Activated CD4-positive, alpha-beta memory T cell treated with anti-CD3 and anti-CD28 coated beads, Interleukin-2, amount 10 ng/mL, durations not matched to agents 7 days and 5 days (primary cell): ENCODE data around the gene PHIP. TPM values are rescaled to one million over a fixed set of nuclear protein-coding genes. Genes with fewer than 3 reads are reported as not detected.
"Not testable (repeated sequence)": the region's sequence is repeated elsewhere in the genome, so short reads cannot be mapped to it uniquely, and the experiment has no call there.

ENCODE experiments used
- CTCF ChIA-PET: fragments of 350-600 bp; sonication (Branson Sonifier 250); formaldehyde crosslinking; loops from one replicate; lab custom pipeline; 2021; ENCODE audit warnings: antibody characterized with exemption, inconsistent platforms; lab: Charles Lee
- POLR2A ChIA-PET: fragments of 350-600 bp; sonication (Branson Sonifier 250); formaldehyde crosslinking; loops from one replicate; lab custom pipeline; 2021; ENCODE audit warnings: antibody characterized with exemption; lab: Charles Lee
- DNase-seq: peaks from one replicate; pipeline ENCODE4 v3.0.0-alpha.2; 2020
- H3K27ac Mint-ChIP-seq: one replicate; pipeline ENCODE4 v1.8.0; 2021; ENCODE audit warnings: mild to moderate bottlenecking, mixed read lengths
- H3K27me3 Mint-ChIP-seq: one replicate; pipeline ENCODE4 v1.8.0; 2021; ENCODE audit warnings: mixed read lengths
- H3K36me3 Mint-ChIP-seq: one replicate; pipeline ENCODE4 v1.8.0; 2021; ENCODE audit warnings: low read depth, mixed read lengths
- H3K4me1 Mint-ChIP-seq: one replicate; pipeline ENCODE4 v1.8.0; 2021; ENCODE audit warnings: mixed read lengths
- H3K4me3 Mint-ChIP-seq: one replicate; pipeline ENCODE4 v1.8.0; 2021; ENCODE audit warnings: mild to moderate bottlenecking, mixed read lengths
- H3K9me3 Mint-ChIP-seq: one replicate; pipeline ENCODE4 v1.8.0; 2021; ENCODE audit warnings: mixed read lengths
- total RNA-seq, 2 experiments: library from RNA; stranded (reverse); gene quantifications; one replicate each; pipeline ENCODE4 v1.2.3, GENCODE V29; 2021

PHIP gene
- total RNA-seq, 2 experiments from 2014 or later: 31.8 to 34.0 TPM

DNA sequence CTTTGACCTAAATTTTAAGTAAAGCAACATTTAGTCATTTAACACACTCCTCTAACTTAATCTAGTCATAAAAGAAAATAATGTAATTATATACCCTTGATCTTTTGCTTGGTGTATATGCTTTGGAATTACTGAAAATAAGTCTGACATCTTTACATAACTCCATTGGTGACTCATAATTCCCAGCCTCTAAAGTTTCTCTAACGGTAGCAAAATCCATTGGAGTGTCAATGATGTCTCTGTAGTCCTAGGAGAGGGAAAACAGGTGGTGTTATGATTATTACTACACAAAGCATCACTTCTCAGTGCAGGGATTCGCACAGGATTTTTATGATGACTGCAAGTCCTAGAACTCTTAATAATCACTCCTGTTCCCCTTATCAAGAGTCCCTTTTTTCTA lies 130.5 kb downstream of the PHIP start:
- Mint-ChIP-seq H3K27me3 (no peaks in the 10 kb centered on the region), H3K36me3 (peaks cover 78% of the 10 kb centered on the region)

DNA sequence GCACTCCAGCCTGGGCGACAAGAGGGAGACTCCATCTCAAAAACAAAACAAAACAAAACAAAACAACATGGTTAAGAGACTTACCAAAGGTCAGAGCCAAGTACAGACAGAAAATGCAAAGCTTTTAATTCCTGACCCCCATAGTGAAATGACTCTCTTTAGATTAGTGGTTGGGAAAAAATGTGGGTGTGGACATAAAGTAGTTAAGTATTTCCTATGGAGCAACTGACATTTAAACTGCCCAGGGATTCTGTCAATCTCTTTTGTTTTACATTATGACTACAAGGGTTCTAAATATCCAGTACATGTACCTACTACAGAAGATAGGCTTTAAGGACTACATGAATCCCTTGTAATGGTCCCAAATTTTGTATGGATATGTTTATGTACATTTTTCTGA lies 135.6 kb downstream of the PHIP start:
- Mint-ChIP-seq H3K9me3 (no peaks in the 10 kb centered on the region), H3K4me1 (no peaks in the 10 kb centered on the region), H3K4me3 (no peak overlapping the region), H3K36me3 (peaks cover 60% of the 10 kb centered on the region), H3K27ac (no peak overlapping the region), H3K27me3 (no peaks in the 10 kb centered on the region)
- ChIA-PET POLR2A (no interaction called here), CTCF (no interaction called here)
- DNase-seq: no peak

More for the DNA sequence above, 130.5 kb downstream of the PHIP start:
- Mint-ChIP-seq H3K9me3 (peaks cover 16% of the 10 kb centered on the region), H3K4me1 (no peaks in the 10 kb centered on the region), H3K4me3 (no peak overlapping the region), H3K27ac (no peak overlapping the region)
- POLR2A ChIA-PET: no interaction called here
- CTCF ChIA-PET: no interaction called here
- no peak for DNase-seq

DNA sequence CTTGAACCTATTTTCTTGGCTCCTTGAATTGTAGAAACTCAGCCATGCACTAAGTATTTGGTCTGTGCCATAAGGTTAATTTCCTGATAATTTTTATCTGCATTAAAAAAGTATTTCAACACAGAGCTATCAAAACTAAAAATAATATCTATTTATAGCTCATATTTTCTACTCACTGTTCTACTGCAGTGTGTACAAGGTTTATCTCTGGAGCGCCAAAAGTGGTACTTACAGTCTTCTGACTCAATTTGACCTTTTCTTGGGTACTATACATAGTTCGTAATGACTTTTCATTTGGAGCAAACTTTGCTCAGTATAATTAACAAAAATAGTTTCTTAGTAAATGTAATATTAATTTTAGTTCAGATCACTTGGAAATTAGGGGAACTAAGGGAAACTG lies 141.5 kb downstream of the PHIP start:
- no peak for DNase-seq
- H3K36me3 Mint-ChIP-seq: peaks cover 33% of the 10 kb centered on the region
- no peak overlapping the region for H3K4me3 Mint-ChIP-seq
- CTCF ChIA-PET: no interaction called here
- no peaks in the 10 kb centered on the region for H3K27me3 Mint-ChIP-seq
- H3K27ac Mint-ChIP-seq: no peak overlapping the region
- POLR2A ChIA-PET: no interaction called here
- no peaks in the 10 kb centered on the region for H3K9me3 Mint-ChIP-seq
- H3K4me1 Mint-ChIP-seq: no peaks in the 10 kb centered on the region

DNA sequence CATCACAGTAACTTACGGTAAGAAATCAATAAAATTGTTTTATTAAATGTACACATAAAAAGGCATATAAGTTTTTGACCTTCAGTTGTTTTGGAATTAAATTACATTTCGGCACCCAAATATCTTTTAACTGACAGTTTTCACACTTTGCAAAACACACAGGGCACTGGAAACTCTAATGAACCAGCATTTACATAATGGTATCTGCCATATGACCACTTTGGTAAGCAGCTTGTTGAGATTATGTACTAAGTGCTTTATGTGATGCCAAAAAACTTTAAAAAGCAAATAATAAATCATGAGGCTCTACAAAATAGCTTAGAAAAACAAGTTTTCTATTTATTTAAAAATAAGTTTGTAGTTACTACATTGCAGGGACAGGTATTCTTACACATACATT lies 142.5 kb downstream of the PHIP start:
- H3K27ac Mint-ChIP-seq: no peak overlapping the region
- no peak overlapping the region for H3K4me3 Mint-ChIP-seq
- no peak for DNase-seq
- H3K27me3 Mint-ChIP-seq: no peaks in the 10 kb centered on the region
- no peaks in the 10 kb centered on the region for H3K9me3 Mint-ChIP-seq
- no peaks in the 10 kb centered on the region for H3K4me1 Mint-ChIP-seq
- ChIA-PET CTCF (no interaction called here), POLR2A (no interaction called here)
- H3K36me3 Mint-ChIP-seq: peaks cover 25% of the 10 kb centered on the region

DNA sequence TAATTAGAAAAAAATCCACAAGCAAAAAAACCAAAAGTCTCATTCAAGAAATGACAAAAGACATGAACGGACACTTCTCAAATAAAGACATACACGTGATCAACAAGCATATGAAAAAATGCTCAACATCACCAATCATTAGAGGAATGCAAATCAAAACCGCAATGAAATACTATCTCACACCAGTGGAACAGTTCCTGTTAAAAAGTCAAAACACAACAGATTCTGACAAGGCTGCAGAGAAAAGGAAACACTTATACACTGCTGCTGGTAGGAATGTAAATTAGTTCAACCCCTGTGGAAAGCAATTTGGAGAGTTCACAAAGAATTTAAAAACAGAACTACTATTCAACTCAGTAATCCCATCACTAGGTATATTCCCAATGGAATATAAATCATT lies 152.7 kb downstream of the PHIP start:
- Mint-ChIP-seq H3K4me3 (no peak overlapping the region), H3K27ac (no peak overlapping the region), H3K4me1 (no peaks in the 10 kb centered on the region), H3K9me3 (peaks cover 21% of the 10 kb centered on the region), H3K27me3 (peaks cover 23% of the 10 kb centered on the region), H3K36me3 (no peaks in the 10 kb centered on the region)
- ChIA-PET POLR2A (no interaction called here), CTCF (no interaction called here)
- DNase-seq: no peak

DNA sequence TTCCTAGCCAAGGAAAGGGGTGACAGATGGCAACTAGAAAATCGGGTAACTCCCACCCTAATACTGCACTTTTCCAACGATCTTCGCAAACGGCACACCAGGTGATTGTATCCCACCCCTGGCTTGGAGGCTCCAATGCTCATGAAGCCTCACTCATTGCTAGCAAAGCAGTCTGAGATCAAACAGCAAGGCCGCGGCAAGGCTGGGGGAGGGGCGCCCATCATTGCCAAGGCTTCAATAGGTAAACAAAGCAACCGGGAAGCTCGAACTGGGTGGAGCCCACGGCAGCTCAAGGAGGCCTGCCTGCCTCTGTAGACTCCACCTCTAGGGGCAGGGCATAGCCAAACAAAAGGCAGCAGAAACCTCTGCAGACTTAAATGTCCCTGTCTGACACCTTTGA lies 156.9 kb downstream of the PHIP start:
- H3K27ac Mint-ChIP-seq, CTCF ChIA-PET, POLR2A ChIA-PET, DNase-seq, H3K36me3 Mint-ChIP-seq, H3K4me1 Mint-ChIP-seq, H3K4me3 Mint-ChIP-seq: not testable (repeated sequence)
- H3K9me3 Mint-ChIP-seq: peaks cover 28% of the 10 kb centered on the region
- peaks cover 11% of the 10 kb centered on the region for H3K27me3 Mint-ChIP-seq

DNA sequence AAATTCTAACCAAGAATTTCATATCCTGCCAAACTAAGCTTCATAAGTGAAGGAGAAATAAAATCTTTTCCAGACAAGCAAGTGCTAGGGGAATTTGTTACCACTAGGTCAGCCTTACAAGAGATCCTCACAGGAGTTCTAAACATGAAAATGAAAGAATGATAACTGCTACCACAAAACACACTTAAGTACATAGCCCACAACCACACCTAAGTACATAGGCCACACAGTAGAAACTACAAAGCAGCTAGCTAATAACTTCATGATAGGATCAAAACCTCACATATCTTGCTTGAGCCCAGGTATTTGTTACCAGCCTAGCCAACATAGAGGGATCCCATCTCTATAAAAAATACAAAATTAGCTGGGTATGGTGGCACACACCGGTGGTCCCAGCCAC lies 160.3 kb downstream of the PHIP start:
- POLR2A ChIA-PET: no interaction called here
- H3K27ac Mint-ChIP-seq: no peak overlapping the region
- H3K4me3 Mint-ChIP-seq: no peak overlapping the region
- DNase-seq: no peak
- H3K27me3 Mint-ChIP-seq: peaks cover 9% of the 10 kb centered on the region
- H3K9me3 Mint-ChIP-seq: peaks cover 31% of the 10 kb centered on the region
- H3K4me1 Mint-ChIP-seq: peaks cover 2% of the 10 kb centered on the region
- H3K36me3 Mint-ChIP-seq: no peaks in the 10 kb centered on the region
- CTCF ChIA-PET: interaction anchor here (0.6 kb wide), 1 partner anchor 114 kb away, joined by 3 read pairs; no protein-coding TSS in a partner anchor

DNA sequence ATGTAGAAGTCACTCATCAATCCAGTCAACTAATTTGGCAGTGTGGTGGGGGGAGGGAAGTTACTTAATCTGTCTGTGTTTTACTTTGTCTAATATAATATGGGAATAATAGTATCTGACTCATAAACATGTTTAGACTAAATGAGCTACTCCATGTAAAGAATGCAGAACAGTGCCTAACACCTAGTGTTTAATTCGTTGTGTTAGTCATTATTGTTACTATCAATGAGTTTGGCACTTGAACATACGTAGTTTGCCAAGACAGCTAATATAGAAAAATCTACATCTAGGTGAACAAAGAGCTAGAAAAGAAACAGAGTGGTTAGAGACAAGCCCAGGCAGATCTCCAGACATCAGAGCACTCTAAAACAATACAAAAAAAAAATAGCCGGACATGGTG lies 161.6 kb downstream of the PHIP start:
- CTCF ChIA-PET: no interaction called here
- peaks cover 26% of the 10 kb centered on the region for H3K9me3 Mint-ChIP-seq
- H3K27ac Mint-ChIP-seq: no peak overlapping the region
- H3K36me3 Mint-ChIP-seq: no peaks in the 10 kb centered on the region
- no peak for DNase-seq
- H3K4me3 Mint-ChIP-seq: no peak overlapping the region
- H3K4me1 Mint-ChIP-seq: peaks cover 2% of the 10 kb centered on the region
- peaks cover 17% of the 10 kb centered on the region for H3K27me3 Mint-ChIP-seq
- POLR2A ChIA-PET: no interaction called here

DNA sequence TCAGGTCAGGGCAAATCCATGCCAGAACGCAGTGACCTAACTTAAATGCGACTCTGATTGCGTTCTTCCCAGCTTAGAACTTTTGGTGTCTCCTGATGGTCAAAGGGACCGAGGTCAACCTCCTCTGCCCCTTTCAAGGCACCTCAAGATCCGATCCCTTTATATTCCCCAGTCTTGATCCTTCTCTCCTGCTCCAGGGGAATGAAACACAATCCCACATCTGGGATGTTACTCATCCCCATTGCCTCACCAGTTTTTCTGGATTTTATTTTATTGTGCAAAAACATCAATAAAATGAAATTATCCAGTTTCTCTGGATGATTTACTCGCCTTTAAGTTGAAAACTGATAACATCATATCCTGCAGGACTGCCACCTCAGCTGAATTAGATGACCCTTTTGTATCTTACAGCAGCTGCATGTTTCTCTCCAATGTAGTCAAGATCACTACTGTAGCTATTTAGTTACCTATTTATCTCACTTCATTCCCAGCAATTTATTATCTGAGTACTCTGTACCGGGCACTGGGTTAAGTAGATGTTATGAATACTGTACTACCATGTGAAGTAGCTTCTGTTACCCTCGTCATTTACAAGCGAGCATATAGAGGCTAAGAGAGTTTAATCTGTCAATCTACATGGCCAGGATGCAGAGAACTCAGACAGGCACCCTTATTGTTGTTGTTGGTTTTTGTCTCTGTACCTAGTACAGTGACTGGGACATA lies 166.7 kb downstream of the PHIP start:
- no peaks in the 10 kb centered on the region for H3K36me3 Mint-ChIP-seq
- peaks cover 16% of the 10 kb centered on the region for H3K4me1 Mint-ChIP-seq
- H3K9me3 Mint-ChIP-seq: peaks cover 5% of the 10 kb centered on the region
- no peak overlapping the region for H3K27ac Mint-ChIP-seq
- no peak for DNase-seq
- ChIA-PET CTCF (no interaction called here), POLR2A (interaction anchor here (1.1 kb wide), 1 partner anchor 167 kb away, joined by 4 read pairs; no protein-coding TSS in a partner anchor)
- H3K27me3 Mint-ChIP-seq: peaks cover 26% of the 10 kb centered on the region
- H3K4me3 Mint-ChIP-seq: peak overlapping the region; percentile 49

DNA sequence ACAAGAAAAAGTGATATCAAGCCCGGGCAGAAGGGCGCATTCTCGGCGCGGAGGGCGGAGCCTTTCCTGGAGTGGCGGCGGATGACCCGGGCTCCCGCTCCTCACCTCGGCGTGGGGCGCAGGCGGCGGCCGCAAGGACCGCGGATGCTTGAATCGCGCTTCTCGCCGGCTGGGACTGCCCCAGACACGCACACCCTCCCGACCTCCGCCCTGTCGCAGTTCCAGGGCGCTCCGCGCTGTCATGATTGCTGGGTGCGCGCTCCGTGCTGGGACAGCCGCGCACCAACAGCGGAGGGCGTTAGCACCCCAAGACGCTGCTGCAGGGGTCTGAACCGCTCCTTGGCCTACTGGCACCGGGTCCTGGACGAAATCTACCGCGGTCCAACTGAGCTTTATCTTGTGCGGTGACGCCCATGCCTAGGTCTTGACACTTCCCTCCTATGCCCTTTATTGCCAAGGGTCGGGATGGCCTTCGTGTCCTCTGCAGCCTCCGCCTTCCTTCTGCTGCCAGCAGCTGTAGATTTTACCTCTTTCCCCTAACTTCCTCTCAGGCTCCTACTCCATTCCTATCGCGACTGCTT lies 167.4 kb downstream of the PHIP start:
- H3K4me3 Mint-ChIP-seq: peak overlapping the region; percentile 49
- DNase-seq: peak; percentile 30
- H3K27me3 Mint-ChIP-seq: peaks cover 26% of the 10 kb centered on the region
- ChIA-PET POLR2A (interaction anchor here (1.1 kb wide), 1 partner anchor 168 kb away, joined by 4 read pairs; no protein-coding TSS in a partner anchor), CTCF (interaction anchor here (1.1 kb wide), 1 partner anchor 12 kb away, joined by 4 read pairs; no protein-coding TSS in a partner anchor)
- H3K36me3 Mint-ChIP-seq: no peaks in the 10 kb centered on the region
- H3K27ac Mint-ChIP-seq: no peak overlapping the region
- H3K9me3 Mint-ChIP-seq: peaks cover 1% of the 10 kb centered on the region
- peaks cover 16% of the 10 kb centered on the region for H3K4me1 Mint-ChIP-seq

DNA sequence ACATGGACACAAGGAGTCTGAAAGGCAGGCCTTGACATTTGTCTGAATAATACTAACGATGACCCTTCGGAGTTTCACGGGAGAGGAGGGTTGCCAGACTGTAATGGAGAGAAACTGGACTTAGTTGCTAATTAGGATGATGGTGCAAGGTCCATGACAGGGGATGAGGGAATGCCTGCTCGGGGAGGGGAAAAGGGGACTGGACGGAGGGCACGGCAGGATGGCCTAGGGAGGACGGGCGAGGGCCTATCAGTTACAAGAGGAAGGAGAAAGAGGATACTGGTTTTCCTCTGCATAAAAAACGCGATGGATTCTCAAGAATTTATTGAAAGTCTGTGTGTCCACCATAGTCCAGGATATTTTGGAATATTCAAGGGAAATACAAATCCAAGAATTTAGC lies 168.0 kb downstream of the PHIP start:
- Mint-ChIP-seq H3K9me3 (no peaks in the 10 kb centered on the region), H3K27me3 (peaks cover 26% of the 10 kb centered on the region), H3K4me3 (no peak overlapping the region), H3K27ac (no peak overlapping the region), H3K4me1 (peaks cover 16% of the 10 kb centered on the region), H3K36me3 (no peaks in the 10 kb centered on the region)
- POLR2A ChIA-PET: no interaction called here
- CTCF ChIA-PET: interaction anchor here (1.1 kb wide), 1 partner anchor 11 kb away, joined by 4 read pairs; no protein-coding TSS in a partner anchor
- DNase-seq: no peak

DNA sequence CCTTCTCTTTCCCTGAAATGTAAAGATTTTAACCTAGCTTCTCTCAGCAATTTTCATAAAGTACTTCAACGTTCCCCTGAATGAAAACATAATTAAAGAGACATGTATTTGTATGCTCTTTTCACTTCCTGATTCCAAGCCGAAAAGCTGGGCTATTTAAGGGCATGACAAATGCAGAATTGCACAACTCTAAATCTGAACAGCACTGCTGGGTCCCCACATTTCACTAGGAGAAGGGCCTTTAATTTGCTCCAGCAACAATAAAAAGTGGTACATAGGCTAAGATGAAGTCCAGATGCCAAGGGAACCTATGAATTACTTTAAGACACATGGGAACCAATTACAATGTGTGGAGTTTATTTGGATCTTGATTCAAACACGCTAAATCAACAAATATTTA lies 168.7 kb downstream of the PHIP start:
- H3K9me3 Mint-ChIP-seq: no peaks in the 10 kb centered on the region
- H3K4me3 Mint-ChIP-seq: no peak overlapping the region
- H3K27ac Mint-ChIP-seq: no peak overlapping the region
- no peak for DNase-seq
- H3K4me1 Mint-ChIP-seq: peaks cover 16% of the 10 kb centered on the region
- H3K36me3 Mint-ChIP-seq: no peaks in the 10 kb centered on the region
- ChIA-PET POLR2A (no interaction called here), CTCF (no interaction called here)
- H3K27me3 Mint-ChIP-seq: peaks cover 26% of the 10 kb centered on the region

DNA sequence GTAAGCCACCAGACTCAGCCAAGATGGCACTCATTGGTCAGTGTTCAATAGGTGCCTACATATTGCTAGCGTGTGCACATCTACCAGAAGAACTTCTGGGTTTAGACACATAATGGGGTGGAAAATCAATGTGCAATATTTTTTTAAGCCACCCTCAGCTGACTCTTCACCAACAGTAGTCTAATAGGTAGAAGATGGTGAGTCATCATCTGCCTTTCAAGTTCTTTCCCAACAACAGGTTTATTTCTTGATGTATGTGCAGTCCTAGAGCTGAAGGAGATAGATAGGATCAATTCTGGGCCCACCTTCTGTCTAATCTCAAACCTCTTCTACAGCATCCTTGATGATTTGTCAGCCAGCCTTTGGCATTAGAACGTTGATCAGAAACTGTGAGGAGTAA lies 169.4 kb downstream of the PHIP start:
- ChIA-PET CTCF (no interaction called here), POLR2A (no interaction called here)
- no peak for DNase-seq
- Mint-ChIP-seq H3K27ac (no peak overlapping the region), H3K4me3 (no peak overlapping the region), H3K9me3 (no peaks in the 10 kb centered on the region), H3K4me1 (peaks cover 16% of the 10 kb centered on the region), H3K36me3 (no peaks in the 10 kb centered on the region), H3K27me3 (peaks cover 26% of the 10 kb centered on the region)

DNA sequence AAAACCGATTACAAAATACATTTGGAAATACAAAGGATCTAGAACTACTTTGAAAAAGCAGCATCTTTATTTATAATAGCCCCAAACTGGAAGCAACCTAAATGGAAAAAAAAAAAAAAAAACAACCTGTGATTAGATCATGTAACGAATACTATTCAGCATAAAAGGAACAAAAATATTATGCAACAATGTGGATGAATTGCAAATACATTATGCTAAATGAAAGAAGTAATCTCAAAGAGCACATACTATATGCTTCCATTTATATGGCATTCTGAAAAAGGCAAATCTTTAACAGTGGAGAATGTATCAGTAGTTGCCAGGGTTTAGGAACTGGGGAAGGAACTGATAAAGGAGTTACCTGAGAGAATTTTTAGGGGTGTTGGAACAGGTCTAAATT lies 181.8 kb downstream of the PHIP start:
- Mint-ChIP-seq H3K36me3 (no peaks in the 10 kb centered on the region), H3K27ac (no peak overlapping the region), H3K4me3 (no peak overlapping the region), H3K27me3 (no peaks in the 10 kb centered on the region), H3K9me3 (no peaks in the 10 kb centered on the region), H3K4me1 (no peaks in the 10 kb centered on the region)
- no peak for DNase-seq
- POLR2A ChIA-PET: no interaction called here
- CTCF ChIA-PET: no interaction called here
